HG03139 (cell line): ENCODE data around the gene FBN2.
"Not testable (repeated sequence)": the region's sequence is repeated elsewhere in the genome, so short reads cannot be mapped to it uniquely, and the experiment has no call there.

Experiments used
- ATAC-seq: cut with Tn5 transposase; IDR thresholded peaks from one replicate; pipeline ENCODE4 v1.9.1; 2021; ENCODE audit not compliant: unreplicated experiment

The FBN2 gene

DNA sequence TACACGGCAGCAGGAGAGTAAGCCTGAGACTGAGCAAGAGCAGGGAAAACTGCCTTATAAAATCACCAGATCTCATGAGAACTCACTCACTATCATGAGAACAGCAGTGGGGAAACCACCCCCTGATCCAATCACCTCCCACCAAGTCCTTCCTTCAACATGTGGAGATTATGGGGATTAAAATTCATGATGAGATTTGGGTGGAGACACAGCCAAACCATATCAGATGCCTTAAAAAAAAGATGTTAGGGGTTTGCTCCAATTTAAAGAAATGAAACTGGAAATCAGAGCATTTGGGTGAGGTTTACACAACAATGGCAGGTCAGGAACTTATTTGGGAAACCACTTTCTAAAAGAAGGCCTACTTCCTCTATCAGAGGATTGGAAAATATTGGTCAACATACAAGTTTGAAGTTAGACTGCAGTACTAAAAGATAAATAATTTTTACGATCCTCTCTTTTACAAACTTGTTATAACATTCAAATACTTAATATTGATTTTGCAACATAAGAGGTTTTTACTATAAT is 105.1 kb downstream of the FBN2 start:
- ATAC-seq, result no peak

DNA sequence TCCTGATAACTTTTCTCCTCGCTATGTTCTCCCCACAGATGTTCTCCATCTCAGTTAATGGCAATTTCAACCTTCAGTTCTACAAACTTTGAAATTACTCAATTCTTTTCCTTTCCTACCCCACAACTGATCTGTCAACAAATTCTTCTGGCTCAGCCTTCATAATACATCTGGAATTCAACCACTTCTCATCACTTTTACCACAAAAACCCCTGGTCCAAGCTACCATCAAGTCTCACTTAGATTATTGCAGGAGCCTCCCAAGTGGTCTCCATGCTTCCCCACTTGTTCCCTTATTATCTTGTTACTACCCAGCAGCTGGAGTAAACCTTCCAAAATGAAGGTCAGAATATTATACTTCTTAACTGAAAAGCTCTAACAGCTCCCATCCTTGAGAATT is 110.1 kb downstream of the FBN2 start:
- no peak for ATAC-seq

DNA sequence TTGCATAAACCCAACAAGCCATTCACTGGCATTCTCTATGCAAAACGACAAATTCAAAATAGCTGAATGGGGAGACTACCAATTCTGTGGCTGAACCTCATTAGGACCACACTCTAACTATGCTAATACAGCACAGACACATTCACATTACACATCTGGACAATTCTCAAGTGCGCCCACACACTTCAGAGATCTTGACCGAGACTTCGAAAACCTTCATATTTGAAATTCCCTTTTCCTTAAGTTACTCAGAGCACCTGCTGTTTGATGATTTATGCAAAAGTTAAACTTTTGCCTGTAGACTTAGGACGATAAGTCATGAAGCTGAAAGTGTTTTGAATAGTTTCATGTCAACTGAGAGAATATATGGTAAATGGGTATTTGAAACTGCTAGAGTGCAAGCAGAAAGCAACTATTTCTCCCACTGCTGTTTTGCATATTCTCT is 111.9 kb downstream of the FBN2 start:
- peak; percentile 53 for ATAC-seq

DNA sequence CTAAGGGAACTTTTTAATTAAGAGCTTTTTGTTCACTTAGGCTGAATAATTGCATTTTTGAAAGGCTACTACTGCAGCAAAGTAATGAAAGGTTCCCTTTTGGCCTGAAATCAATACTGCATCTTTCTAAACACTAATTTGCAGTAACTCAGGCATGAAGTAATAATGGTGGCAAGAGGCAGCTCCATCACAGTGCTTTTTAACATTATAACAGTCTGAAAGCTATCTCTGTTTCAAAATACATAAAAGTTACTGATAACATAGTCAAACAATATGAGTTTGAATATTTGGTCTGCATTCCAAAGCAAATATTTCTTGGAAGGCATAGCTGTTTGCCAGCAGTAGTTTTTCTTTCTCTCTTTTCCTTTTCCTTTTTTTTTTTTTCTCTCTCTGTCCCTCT is 113.4 kb downstream of the FBN2 start:
- ATAC-seq, result no peak

DNA sequence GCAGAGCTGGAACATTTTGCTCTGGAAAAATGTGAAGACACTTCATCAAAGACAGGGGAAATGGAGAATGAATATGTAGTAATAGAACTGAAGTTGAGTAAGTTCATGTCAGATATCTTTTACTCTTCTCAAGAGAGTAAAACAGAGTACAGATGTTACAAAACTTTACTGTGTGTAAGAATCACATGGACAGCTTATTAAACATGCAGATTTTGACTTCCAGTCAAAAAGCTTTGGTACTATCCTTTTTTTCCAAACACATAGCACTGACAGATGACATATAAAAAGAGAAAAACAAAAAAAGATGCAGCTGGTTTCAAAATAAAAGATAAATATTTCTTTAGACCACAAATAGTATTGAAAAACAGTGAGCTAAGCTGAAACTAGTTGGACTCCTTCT is 115.4 kb downstream of the FBN2 start:
- ATAC-seq, result no peak

DNA sequence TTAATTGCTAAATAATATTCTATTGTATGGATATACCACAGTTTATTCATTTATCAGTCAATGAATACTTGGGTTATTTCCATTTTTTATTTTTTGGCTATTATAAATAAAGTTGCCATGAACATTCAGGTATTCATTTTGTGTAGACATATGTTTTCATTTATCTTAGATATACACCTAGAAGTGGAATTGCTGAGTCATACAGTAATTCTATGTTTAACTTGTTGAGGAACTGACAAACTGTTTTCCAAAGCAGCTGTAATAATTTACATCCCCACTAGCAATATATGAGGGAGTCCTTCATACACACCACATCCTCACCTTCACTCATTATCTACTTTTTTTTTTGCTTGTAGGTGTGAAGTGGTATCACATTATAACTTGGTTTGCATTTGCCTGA is 123.6 kb downstream of the FBN2 start:
- ATAC-seq, result no peak

DNA sequence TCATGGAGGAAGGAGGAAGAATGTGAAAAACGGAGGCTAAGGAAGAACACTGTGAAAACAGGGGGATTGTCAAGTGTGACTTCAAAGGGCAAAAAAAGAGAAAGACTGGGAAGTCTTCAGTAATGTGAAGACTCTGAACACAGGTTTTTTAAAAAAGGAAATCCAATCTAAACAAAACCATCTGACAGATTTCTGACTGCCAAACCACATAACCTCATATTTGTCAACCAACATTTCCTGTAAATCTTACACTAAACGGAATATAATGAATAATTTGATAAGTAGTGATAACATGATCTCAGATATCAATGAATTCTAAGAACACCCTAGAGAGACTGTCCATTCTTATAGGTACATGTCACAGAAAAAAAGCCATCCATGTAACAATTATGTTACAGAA is 124.7 kb downstream of the FBN2 start:
- no peak for ATAC-seq

DNA sequence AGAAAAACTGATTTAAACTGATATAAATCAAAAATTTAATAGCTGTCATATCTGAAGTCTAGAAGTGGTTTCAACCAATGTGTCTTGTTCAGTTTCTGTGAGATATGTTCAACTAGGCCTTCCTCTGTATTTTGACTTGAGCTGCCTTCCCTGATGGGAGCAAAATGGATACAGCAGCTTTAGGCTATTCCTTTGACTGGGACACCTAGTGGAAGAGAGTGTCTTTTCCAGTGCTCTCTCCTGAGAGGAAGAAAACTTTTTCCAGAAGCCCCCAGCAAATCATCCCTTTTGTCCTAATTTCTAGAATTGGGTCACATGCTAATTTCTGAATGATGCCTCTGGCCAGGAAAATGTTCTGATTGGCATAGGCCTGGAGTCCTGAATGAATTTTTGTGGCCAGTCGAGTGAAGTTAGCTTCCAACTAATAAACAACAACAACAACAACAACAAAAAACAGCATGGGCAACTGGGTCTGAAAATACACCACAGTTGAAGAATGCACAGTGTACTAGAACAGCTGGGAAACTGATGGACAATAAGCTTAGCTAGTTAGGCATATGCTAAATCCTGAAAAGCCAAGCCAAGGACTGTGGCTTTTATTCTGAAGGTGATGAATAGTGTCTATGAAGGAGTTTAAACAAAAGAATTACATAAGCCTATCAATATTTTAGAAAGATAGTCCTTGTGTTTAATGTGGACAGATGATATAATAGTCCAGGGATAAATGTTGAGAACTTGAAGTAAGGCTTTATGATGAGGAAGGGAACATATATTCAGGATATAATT is 125.7 kb downstream of the FBN2 start:
- ATAC-seq, result no peak

DNA sequence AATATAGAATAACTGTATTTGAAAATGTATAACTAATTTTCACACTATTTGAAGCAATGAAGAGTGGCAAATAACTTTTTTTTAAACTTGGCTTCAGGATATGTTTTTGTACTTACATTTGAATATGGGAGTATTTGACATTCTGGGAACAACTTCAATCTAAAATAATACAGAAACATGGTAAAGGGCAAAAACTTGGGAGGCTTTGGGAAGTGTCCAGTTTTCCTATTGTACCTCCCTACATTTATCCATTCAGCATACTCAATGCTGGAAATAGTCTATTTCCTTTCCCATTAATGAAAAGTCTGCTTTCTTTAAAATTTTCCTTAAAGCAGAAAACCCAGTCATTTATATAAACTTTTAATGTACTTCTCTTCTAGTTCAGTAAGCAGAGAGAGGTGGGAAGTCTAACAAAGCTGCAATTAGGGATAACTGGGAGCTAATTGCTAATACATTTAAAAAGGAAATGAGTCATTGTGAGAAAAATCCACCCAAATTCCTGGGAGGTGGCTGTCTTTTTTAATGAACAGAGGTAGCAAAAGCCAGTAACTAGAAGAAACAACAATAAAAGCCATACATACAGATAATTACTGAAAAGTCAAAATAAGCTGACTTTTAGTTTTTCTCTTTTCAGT is 128.8 kb downstream of the FBN2 start:
- ATAC-seq, result no peak

DNA sequence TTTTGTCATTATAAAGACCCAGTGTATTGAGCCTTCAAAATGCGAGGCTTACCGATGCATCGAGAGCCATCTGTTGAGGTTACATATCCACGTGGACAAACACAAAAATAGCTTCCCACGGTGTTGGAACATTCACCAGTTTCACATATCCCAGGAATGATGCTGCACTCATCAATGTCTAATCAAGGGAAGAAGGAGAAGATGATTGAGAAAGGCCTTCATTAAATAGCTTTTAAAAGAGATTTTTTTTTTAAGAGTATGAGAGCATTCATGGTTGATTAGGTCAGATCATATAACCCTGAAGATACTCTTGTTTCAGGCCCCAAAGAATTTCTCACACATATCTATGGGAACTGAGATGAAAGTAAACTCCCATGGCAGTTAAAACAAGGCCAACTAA is 129.4 kb downstream of the FBN2 start:
- ATAC-seq, result no peak

DNA sequence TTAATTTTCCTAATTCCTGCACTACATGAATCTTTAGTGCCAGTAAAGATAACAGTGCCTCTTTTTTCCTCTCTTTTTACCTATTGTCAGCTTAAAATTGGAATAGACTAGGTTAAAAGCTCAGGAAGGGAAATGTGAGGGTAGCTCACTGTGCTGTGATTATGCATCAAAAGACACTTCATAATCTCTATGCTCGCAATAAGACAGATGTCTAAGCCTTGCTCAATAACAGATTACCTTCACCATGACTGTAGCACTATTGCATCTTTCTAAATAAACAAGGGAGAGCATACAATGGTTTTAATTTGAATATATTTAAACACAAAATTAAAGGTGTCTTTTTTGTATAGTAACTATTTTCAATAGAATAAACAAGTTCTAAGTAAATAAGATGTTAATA is 130.1 kb downstream of the FBN2 start:
- ATAC-seq, result no peak

DNA sequence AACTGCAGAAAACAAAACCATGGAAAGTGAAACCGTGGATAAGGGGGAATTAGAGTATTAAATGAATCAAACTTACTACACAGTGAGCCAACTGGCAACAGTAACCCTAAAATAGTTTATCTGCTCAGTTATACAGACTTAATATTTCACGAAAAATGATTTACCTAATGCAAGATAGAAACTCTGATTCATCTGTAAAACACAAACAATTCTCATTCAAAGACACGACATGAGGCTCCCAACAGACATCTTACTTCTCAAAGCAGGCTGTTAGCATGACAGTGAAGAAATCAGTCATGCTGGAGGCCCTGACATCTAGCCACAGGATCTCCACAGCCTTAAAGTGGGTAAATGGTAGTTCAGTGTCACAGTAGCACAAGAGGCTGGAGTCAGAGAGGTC is 131.2 kb downstream of the FBN2 start:
- ATAC-seq, result no peak

DNA sequence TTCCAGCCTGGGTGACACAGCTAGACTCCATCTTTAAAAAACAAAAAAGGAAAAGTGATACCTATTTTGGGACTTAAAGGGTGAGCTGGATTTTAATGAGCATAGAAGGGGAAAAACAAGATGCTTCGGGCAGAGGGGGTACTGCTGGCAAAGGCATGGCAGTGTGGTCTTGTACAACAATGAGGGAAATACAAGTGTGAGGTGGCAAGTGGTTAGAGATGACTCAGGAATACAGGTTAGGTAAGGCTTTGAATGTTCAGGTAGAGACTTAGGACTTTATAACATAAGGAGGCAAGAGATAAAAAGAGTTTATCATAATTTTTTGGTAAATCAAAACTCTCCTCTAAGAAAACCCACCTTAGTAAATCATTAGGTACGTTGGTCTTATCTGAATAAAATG is 132.9 kb downstream of the FBN2 start:
- ATAC-seq, result no peak

DNA sequence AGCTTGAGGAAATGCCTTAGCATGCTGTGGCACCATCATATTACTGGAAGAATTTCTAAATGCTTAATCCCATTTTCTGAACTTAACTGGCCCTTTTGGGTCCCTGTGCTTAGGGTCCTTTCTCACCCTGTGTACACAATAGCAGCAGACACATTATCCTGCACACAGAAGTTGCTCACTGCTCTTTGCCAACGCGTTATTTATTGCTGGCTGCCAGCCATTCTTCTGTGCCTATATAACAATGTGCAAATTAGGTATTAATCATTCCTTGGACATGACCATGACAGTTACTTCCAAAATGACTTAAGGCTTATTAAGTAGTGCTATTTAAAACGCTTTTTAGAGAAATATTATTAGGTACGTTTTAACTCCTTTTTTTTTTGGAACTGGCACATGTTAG is 134.7 kb downstream of the FBN2 start:
- ATAC-seq, result no peak

DNA sequence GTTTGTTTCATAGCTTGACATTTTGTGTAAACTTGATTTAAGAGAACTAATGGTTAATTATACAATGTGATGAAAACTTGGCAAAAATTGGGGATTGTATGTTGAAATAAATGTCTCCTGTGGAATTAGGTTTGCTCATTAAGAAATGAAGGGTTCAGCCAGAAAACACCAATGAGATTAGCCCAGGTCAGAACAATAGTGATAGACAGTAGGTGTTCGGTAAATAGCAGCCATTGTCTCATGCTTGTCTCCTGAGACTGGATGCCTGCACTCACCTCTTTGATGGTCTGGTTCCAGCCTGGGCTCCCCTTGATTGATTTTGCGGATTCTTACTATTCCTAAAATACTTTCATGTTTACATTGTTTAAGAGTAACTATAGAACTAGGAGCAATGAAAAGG is 135.5 kb downstream of the FBN2 start:
- no peak for ATAC-seq

DNA sequence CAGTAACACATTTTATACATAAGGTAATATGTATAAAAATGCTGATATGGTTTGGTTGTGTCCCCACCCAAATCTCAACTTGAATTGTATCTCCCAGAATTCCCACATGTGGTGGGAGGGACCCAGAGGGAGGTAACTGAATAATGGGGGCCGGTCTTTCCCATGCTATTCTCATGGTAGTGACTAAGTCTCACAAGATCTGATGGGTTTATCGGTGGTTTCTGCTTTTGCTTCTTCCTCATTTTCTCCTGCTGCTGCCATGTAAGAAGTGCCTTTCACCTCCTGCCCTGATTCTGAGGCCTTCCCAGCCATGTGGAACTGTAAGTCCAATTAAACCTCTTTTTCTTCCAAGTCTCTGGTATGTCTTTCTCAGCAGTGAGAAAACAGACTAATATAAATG is 137.3 kb downstream of the FBN2 start:
- not testable (repeated sequence) for ATAC-seq

DNA sequence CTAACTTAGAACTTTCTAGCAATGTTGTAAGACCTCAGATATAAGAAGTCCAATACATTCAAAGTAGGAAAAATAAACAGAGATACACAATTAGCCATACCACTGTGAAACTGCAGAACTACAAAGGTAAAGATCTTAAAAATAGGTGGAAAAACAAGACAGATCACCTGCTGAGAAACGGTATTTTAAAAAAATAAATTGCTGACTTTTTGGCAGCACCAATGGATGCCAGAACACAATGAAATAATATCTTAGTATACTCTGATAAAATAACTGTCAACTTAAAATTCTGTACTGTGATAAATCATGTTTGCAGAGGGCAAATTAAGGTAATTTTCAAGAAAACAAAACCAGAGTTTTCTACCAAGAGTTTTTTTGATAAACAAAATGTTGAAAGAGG is 138.9 kb downstream of the FBN2 start:
- ATAC-seq, result no peak

DNA sequence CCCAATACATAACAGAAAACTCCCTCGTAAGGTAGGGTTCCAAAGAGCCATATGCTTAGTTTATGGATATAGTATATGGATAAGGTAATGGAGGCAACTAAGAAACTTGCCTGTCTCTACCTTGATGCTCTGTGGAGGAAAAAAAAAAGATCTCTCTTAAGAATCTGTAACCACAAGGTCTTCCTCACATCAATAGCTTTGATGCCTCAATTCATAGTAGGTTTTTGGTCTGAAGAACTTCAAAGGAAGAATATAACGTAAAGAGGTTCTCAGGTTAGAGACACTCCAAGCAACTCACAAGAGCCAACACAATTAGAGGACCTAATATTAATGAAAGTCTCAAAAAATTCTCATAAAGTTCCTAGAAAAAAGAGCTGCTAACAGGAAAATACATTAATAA is 140.2 kb downstream of the FBN2 start:
- ATAC-seq, result no peak

DNA sequence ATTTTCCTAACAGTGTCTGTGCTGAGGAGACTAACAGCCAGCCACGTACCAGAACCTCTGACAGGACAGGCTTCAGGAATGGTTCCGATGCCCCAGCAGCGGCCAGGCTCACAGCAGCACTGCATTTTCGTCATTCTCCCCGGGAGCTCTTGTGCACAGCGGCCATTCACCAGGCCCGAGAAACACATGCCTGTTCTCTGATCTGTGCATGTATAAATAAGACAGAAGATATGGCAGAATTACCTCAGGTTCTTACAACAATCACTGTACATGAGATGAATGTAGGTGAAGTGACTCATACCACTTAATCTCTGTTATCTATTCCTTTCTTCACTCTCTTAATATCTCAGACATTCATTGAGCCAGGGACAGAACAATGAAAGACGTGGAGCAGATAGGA is 143.0 kb downstream of the FBN2 start:
- no peak for ATAC-seq

DNA sequence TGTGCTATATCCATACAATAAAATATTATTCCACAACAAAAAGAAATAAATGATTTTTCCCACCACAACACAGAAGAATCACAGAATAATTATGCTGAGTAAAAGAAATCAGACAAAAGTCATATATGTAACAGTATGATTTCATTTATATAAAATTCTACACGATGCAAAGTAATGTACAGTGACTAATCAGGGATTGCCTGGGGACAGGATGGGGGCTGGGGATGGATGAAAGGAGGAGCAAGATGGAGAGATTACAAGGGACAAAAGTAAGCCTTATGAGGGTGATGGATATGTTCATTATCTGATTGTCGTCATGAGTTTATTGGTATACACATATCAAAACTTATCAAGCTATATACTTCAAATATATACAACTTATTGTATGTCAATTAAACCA is 154.0 kb downstream of the FBN2 start:
- ATAC-seq, result no peak

DNA sequence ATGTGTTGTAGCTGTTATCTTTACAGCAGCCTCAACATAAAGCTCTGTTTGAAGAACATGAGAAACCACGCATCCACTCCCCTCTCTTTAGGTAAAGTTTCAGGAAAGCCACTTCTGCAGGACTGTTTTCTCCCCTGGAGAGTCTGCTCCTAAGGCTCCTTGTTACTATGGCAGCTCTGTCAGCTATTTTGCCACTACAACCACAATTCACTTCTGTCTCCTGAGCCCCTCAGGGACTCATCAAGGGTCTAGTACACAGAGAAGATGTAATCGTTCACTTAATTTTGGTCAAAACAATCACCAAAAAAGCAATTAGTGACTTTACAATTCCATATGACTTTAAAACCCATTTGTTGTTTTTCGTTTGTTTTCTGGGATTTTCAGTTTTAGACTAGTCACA is 157.7 kb downstream of the FBN2 start:
- ATAC-seq, result no peak

DNA sequence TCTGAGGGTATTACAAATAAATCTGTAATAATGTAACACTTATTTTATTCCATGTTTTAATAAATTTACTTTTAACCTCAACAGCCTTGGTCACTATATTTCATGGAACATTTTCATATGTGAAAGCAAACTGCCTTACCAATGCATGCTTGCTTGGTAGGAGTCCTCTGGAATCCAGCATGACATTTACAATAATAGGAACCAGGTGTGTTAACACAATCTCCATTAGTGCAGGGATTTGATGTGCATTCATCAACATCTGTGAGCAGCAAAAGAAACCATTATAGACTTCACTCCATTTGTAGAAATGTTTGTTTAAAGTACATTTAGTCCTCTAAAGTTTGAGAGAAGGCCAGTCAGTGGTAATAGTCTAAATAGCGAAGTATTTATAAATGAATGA is 159.4 kb downstream of the FBN2 start:
- no peak for ATAC-seq

DNA sequence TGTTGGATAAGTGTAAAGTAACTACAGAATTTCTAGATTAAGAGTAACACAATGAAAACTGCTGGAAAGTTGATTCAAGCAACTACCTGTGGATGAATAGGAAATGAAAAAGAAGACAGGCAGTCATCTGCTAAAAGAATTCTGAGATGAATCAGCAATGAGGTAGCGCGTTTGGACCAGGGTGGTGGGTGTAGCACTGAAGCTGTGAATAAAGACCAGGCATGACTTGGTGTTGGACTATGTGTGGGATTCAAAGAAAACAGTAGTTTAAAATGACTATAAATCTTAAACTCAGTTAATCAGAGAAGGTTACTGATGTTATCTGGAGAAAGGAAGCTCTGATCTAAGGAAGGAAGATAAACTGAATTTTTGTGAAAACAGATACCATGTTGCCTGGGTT is 159.8 kb downstream of the FBN2 start:
- ATAC-seq, result no peak
